ENCODE measurements around the gene DTWD2. TPM values are rescaled to one million over a fixed set of nuclear protein-coding genes. Genes with fewer than 3 reads are reported as not detected.

The DTWD2 gene
- total RNA-seq, 4 donors from 2014 or later: 1.5 to 42.1 (median 15.9) TPM

GRCh38 chr5:118946138-118946800, 42.1 kb downstream of the DTWD2 start:
- no peaks in the 10 kb centered on the region for H3K27me3 ChIP-seq
- no peaks in the 10 kb centered on the region for H3K4me1 ChIP-seq
- no peaks in the 10 kb centered on the region for H3K36me3 ChIP-seq
- H3K4me3 ChIP-seq: no peak overlapping the region
- no peak for DNase-seq
- TF ChIP-seq CTCF (IDR thresholded peaks at IDR 0.05): no peak
- intact Hi-C loops (cut with DNase I; ENCODE audit: low total_unique reads): no loop called here
- H3K9me3 ChIP-seq: no peaks in the 10 kb centered on the region
- H3K27ac ChIP-seq: no peak overlapping the region

- Histone ChIP-seq H3K4me1 (no peaks in the 10 kb centered on the region), H3K36me3 (no peaks in the 10 kb centered on the region), H3K27ac (no peak overlapping the region), H3K9me3 (no peaks in the 10 kb centered on the region), H3K4me3 (no peak overlapping the region), H3K27me3 (no peaks in the 10 kb centered on the region)
- DNase-seq: no peak
- intact Hi-C loops (cut with DNase I; ENCODE audit: low total_unique reads): no loop called here
- TF ChIP-seq POLR2A (IDR thresholded peaks at IDR 0.05) (no peak), CTCF (IDR thresholded peaks at IDR 0.05) (no peak)
Measured at GRCh38 chr5:118937393-118938061, 50.8 kb downstream of the DTWD2 start.

DNA sequence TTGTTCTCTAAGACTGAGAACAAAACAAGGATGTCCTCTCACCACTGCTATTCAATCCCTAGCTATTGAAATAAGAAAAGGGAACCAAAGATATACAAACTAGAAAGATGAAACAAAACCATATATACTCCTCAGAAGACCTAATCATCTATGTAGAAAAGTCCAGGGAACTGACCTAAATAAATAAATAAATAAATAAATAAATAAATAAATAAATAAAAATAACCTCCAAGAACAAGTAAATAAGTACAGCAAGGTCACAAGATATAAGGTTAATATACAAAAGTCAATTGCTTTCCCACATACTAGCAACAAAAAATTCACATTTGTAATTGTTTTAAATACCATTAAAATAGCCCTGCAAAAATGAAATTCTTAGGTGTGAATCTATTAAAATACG, 54.6 kb downstream of the DTWD2 start:
- no peaks in the 10 kb centered on the region for H3K4me1 ChIP-seq
- intact Hi-C loops (cut with DNase I; ENCODE audit: low total_unique reads): no loop called here
- H3K27me3 ChIP-seq: no peaks in the 10 kb centered on the region
- H3K4me3 ChIP-seq: no peak overlapping the region
- H3K36me3 ChIP-seq: no peaks in the 10 kb centered on the region
- no peak for TF ChIP-seq POLR2A (IDR thresholded peaks at IDR 0.05)
- no peak for TF ChIP-seq CTCF (IDR thresholded peaks at IDR 0.05)
- DNase-seq: no peak
- no peaks in the 10 kb centered on the region for H3K9me3 ChIP-seq
- no peak overlapping the region for H3K27ac ChIP-seq

DNA sequence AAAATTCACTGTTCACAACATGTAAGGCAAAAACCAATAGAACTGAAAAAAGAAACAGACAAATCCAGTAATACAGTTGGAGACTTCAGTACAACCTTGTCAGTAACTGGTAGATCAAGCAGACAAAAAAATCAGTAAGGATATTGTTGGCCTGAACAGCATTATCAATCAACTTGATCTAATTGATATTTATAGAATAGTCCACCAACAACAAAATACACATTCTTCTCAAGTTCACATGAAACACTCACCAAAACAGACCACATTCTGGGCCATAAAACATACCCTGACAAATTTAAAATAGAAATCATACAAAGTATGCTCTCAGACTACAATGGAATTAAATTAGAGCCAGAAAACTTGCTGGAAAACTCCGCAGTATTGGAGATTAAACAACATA, 56.8 kb downstream of the DTWD2 start:
- Histone ChIP-seq H3K4me3 (no peak overlapping the region), H3K27ac (no peak overlapping the region), H3K27me3 (no peaks in the 10 kb centered on the region), H3K36me3 (peaks cover 0 to 2% of the 10 kb centered on the region in 2 donors), H3K9me3 (no peaks in the 10 kb centered on the region), H3K4me1 (no peaks in the 10 kb centered on the region)
- TF ChIP-seq CTCF (IDR thresholded peaks at IDR 0.05) (no peak), POLR2A (IDR thresholded peaks at IDR 0.05) (no peak)
- DNase-seq: no peak
- intact Hi-C loops (cut with DNase I; ENCODE audit: low total_unique reads): no loop called here

GRCh38 chr5:118924006-118924389, 64.3 kb downstream of the DTWD2 start:
- Histone ChIP-seq H3K4me1 (no peaks in the 10 kb centered on the region), H3K9me3 (no peaks in the 10 kb centered on the region), H3K4me3 (no peak overlapping the region), H3K27ac (no peak overlapping the region), H3K36me3 (peaks cover 0 to 2% of the 10 kb centered on the region in 2 donors), H3K27me3 (no peaks in the 10 kb centered on the region)
- TF ChIP-seq POLR2A (IDR thresholded peaks at IDR 0.05) (no peak), CTCF (IDR thresholded peaks at IDR 0.05) (no peak)
- intact Hi-C loops (cut with DNase I; ENCODE audit: low total_unique reads): no loop called here
- no peak for DNase-seq

All from uterus (tissue), 4 donors.